ENCODE measurements around the gene TPPP2. TPM values are rescaled to one million over a fixed set of nuclear protein-coding genes. Genes with fewer than 3 reads are reported as not detected.

Gene TPPP2
- total RNA-seq, 1 donor from 2014 or later, result not detected

DNA sequence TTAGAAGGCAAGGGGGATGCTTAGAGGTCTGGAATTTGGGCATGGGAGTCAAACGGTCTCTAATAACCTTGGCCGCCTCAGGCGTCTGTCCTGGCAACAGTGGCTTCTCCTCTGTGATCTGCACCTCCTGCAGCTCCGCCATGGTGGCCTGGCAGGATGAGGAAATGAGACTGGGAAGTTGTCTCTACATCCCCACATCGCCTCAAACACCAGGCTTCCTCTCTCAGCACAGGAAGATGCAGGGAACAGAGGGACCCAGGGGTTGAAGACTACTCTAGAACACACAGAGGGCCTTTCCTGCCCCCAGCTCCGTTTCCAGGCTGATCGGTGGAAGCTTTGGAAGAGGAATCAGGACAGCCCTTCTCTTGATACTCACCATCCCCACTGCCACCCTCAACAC lies 6.8 kb upstream of the TPPP2 start:
- H3K4me3 ChIP-seq, result peak overlapping the region; percentile 90
- no peak for DNase-seq

GRCh38 chr14:21023817-21024584 lies 6.0 kb upstream of the TPPP2 start:
- DNase-seq (no peak), ATAC-seq (peak in 1 of 2 donors; percentile 27)
- TF ChIP-seq, protein P1, sequence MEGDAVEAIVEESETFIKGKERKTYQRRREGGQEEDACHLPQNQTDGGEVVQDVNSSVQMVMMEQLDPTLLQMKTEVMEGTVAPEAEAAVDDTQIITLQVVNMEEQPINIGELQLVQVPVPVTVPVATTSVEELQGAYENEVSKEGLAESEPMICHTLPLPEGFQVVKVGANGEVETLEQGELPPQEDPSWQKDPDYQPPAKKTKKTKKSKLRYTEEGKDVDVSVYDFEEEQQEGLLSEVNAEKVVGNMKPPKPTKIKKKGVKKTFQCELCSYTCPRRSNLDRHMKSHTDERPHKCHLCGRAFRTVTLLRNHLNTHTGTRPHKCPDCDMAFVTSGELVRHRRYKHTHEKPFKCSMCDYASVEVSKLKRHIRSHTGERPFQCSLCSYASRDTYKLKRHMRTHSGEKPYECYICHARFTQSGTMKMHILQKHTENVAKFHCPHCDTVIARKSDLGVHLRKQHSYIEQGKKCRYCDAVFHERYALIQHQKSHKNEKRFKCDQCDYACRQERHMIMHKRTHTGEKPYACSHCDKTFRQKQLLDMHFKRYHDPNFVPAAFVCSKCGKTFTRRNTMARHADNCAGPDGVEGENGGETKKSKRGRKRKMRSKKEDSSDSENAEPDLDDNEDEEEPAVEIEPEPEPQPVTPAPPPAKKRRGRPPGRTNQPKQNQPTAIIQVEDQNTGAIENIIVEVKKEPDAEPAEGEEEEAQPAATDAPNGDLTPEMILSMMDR (IDR thresholded peaks at IDR 0.05), result no peak
- peaks cover 17% of the 10 kb centered on the region for H3K4me1 ChIP-seq
- H3K27ac ChIP-seq, result peak overlapping the region; percentile 85
- peak overlapping the region; percentile 90 for H3K4me3 ChIP-seq
- intact Hi-C loops (cut with DNase I), result loop anchor here (5.0 kb wide), 1 partner anchor 73 kb away; the partner anchor contains the start of gene ZNF219
- peaks cover 33% of the 10 kb centered on the region for H3K36me3 ChIP-seq
- no peaks in the 10 kb centered on the region for H3K27me3 ChIP-seq (ENCODE audit: low read depth)
- no peaks in the 10 kb centered on the region for H3K9me3 ChIP-seq

More for the DNA sequence above, 6.8 kb upstream of the TPPP2 start:
- Histone ChIP-seq H3K27ac (peak overlapping the region; percentile 4), H3K4me1 (peaks cover 17% of the 10 kb centered on the region), H3K27me3 (ENCODE audit: low read depth) (no peaks in the 10 kb centered on the region), H3K36me3 (peaks cover 41% of the 10 kb centered on the region), H3K9me3 (no peaks in the 10 kb centered on the region)
- ATAC-seq, result no peak
- TF ChIP-seq, protein P1 (IDR thresholded peaks at IDR 0.05), result no peak
- intact Hi-C loops (cut with DNase I), result loop anchor here (5.0 kb wide), 1 partner anchor 74 kb away; the partner anchor contains the start of gene ZNF219

DNA sequence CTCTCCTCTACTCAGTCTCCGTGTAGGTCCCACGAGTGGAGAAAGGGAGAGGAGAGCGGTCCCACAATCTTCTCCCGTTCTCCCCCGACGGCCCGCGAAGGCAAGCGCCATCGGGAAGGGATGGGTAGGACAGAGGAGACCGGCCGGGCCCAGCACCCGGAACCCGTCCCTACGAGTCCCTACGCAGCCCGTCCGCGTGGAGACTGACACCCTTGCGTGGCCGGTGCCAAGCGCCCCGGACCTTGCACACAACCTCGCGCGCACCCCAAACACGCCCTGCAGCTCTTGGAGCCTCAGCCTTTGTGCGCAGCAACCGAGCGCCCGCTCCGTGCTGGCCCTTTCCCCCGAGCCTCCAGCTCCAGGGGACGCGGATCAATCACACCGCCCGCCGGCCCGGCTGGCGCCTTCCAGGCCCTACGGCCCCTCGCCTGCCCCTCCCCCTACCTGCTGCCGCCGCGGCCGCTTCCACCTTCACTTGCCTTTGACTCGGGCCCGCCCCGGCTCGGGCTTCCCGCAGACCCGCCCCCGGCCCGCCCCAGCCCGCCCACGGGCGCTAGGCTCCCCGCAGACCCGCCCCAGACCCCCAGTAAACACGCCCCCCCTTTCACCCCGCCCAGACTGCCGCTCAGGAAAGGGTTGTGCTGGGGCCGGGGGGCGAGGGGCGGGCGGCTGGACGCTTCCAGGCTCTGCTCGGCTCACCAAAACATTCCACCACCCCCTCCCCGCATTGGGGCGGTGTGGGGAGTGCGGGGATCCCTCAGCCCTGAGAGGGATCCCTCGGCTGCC lies 5.2 kb upstream of the TPPP2 start, which contains the start of gene NDRG2:
TSS of gene NDRG2 (minus strand) at position 477 of the 786 bp plus-strand sequence. CDS start 1,746 bp downstream, outside the sequence.
- Histone ChIP-seq H3K36me3 (peaks cover 25% of the 10 kb centered on the region), H3K4me3 (peak within 1 kb of the TSS; percentile 90), H3K9me3 (no peaks in the 10 kb centered on the region), H3K27me3 (ENCODE audit: low read depth) (no peaks in the 10 kb centered on the region), H3K4me1 (peaks cover 17% of the 10 kb centered on the region), H3K27ac (peak within 1 kb of the TSS; percentile 85)
- TF ChIP-seq, protein P1 (IDR thresholded peaks at IDR 0.05), result no peak
- ATAC-seq, result peak; percentile 92 to 95
- peak; percentile 87 for DNase-seq
- intact Hi-C loops (cut with DNase I), result loop anchor here (5.0 kb wide), 1 partner anchor 73 kb away; the partner anchor contains the start of gene ZNF219

DNA sequence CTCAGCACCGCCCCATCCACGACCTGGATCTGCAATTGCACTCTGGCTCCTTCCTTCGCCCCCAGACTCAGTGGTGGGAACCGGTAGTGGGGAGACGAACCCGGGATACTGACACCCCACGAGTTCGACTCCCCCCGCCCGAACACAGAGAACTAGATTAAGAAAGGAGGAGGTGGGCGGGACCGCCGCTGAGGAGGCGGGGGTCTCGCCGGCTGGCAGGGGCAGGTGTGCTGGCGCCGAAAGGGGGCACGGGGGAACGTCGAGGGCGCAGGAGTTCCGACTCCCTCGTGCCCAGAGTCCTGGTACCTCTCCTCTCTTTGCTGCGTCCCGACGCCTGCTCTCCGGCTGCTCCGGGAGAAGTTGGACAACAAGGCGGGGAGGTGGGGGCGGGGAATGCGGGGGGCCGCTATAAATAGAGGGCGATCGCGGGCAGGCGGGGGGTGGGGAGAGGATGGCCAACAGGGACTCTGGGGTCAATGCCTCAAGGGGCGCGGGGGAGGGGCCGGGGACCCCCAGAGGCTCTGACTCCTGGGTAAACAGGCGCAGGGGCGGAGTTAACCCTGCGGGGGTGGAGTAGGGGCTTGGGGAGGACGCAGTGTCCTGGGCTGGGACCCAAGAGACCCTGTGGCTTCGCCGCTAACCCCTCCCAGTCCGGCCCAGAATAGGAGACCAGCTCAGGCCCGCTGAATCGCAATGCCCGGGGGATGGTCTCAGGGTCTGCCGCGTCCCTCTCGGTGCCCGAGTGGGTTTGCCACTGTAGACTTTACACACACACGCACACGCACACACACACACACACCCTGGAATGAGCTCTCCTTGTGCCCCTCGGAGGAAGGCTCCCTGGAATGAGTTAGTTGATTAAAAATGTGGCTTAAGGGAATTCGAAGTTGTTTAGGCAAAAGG lies 4.4 kb upstream of the TPPP2 start:
- H3K27ac ChIP-seq, result peak overlapping the region; percentile 85
- no peaks in the 10 kb centered on the region for H3K27me3 ChIP-seq (ENCODE audit: low read depth)
- DNase-seq (peak; percentile 71), ATAC-seq (peak; percentile 58 to 60)
- peaks cover 17% of the 10 kb centered on the region for H3K4me1 ChIP-seq
- TF ChIP-seq, protein P1 (IDR thresholded peaks at IDR 0.05), result no peak
- peak overlapping the region; percentile 90 for H3K4me3 ChIP-seq
- H3K9me3 ChIP-seq, result no peaks in the 10 kb centered on the region
- peaks cover 17% of the 10 kb centered on the region for H3K36me3 ChIP-seq
- intact Hi-C loops (cut with DNase I), result no loop called here
